ENCODE measurements around the gene CEP97.
"Not testable (repeated sequence)": the region's sequence is repeated elsewhere in the genome, so short reads cannot be mapped to it uniquely, and the experiment has no call there.

CEP97 gene

DNA sequence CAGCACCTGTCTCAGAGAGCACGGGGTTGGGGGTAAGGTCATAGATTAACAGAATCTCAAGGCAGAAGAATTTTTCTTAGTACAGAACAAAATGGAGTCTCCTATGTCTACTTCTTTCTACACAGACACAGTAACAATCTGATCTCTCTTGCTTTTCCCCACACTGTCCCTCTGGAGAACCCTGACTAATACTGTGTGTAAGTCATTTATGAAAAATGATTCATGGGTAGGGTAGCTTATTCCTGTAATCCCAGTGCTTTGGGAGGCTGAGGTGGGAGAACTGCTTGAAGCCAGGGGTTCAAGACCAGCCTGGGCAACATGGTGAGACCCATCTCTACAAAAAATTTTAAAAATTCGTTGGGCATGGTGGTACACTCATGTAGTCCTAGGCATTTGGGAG is 19.8 kb upstream of the CEP97 start:
- not testable (repeated sequence) for DNase-seq

DNA sequence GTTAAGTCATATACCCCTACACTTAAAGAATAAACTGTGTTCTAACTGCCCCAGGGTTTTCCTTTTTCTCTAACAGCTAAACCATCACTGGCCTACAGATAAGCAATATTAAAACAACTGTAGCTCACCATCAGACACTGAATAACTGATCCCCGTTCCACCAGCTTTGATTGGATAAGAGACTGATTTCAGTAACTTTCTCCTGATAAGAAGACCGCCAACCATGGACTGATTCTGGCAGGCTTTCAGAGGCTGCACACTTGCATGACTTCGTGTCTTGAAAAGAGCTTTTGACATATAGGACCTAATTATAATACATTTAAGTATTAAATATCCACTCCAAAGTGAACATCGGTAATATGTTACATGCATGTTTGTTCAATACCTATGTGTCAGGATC is 15.3 kb upstream of the CEP97 start:
- no peak for DNase-seq

DNA sequence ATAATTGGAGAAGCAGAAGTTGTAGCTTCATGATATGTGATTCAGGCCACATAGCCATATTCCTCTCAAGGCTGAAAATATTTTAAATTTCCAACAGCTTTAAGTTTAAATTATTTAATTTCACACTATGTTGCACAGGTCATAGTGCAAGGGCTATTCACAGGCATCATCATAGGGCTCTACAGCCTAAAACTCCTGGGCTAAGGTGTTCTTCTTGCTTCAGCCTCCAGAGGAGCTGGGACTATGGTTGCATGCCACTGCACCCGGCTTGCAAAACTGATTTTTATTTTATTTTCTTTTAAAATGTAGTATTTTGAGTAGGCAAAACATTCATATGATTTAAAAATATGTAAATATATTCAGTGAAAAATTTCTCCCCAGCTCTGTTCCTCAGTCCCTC is 6.0 kb upstream of the CEP97 start:
- DNase-seq: no peak

DNA sequence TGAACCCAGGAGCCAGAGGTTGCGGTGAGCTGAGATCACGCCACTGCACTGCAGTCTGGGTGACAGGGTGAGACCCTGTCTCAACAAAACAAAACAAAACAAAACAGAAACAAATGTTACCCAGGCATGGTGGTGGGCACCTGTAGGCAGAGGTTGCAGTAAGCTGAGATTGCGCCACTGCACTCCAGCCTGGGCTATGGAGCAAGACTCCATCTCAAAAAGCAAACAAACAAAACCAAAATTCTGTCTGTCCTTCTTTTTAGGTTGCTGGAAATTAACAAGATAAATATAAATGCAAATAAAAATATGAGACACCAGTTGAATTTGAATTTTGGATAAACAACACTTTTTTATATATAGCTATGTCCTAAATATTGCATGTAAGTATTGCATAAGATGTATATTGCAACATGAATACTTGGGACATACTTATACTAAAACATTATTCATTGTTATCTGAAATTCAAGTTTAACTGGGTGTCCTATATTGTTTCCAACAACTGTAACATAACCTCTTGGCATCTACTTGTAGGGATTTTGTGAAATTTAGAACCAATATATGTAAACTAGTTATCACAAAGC is 4.7 kb upstream of the CEP97 start:
- no peak for DNase-seq

DNA sequence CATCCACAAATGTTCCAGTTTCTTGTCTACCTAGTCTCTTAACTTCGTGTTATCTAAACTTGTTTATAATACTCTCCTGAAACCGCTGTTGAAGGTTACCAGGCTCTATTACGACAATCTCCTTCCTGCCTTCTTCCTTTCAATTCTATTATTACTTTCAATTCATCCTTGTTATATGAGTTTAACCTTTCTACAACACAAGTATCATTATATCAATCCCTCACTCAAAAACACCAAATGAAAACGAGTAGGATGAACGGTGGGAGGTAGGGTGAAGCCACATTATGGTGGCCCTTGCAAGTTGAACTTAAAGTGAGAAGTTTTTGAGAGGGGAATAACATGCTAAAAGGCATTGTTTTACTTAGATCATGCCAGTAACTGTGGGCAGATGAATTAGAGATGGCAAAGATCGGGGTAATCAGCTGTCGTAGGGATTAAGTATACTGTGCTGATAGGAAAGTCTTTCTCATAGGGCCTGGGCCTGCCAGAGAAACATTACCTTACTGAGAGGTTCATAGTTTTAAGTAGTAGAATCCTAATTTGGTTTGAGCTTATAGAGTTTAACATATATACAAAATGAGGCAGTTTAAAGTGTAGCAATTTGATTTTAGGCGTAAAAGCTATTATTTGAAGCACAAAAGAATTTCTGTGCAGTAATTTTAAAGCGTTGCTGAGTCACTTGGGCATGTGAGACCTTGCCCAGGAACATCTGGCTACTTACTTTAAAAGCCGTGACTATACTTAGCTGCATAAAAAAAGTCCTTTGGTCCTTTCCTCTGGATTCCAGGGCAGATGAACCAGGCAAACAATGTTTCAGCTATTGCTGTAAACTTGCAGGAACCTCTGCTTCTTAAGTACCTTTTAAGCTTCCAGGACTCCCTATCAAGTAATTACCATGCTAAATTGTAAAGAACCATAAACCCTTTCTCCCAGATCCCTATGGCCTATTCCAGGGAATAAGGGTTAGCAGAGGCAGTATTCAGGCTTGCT is 3.3 kb upstream of the CEP97 start:
- no peak for DNase-seq

DNA sequence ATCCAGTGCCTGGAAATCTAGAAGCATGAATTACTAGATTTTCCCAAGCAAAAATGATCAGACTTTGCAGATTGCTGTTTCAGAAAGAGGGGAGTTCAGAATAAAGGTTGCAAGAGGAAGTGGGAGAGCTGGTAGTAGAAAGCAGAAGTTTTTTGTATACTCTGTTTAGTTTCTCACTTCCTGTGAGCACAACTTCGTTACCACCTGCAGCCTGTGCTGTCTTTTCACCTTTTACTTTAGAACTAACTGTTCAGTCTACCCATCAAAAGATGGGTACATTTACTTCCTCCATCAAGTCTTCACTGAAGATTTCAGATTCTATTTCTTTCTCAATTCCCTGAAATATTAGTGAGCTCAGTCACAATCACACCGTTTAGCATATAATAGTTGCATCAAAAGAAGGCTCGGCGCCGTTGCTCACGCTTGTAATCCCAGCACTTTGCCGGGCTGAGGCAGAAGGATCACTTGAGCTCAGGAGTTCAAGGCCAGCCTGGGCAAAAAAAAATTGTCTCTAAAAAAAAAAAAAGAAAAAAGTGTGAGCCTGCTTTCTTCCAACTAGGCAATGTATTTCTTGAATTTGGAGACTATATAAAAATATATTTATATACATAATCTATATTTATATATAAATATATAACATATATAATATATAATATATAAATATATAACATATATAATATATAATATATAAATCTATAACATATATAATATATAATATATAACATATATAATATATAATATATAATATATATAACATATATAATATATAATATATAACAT is 1.8 kb upstream of the CEP97 start:
- peak; percentile 39 for DNase-seq

DNA sequence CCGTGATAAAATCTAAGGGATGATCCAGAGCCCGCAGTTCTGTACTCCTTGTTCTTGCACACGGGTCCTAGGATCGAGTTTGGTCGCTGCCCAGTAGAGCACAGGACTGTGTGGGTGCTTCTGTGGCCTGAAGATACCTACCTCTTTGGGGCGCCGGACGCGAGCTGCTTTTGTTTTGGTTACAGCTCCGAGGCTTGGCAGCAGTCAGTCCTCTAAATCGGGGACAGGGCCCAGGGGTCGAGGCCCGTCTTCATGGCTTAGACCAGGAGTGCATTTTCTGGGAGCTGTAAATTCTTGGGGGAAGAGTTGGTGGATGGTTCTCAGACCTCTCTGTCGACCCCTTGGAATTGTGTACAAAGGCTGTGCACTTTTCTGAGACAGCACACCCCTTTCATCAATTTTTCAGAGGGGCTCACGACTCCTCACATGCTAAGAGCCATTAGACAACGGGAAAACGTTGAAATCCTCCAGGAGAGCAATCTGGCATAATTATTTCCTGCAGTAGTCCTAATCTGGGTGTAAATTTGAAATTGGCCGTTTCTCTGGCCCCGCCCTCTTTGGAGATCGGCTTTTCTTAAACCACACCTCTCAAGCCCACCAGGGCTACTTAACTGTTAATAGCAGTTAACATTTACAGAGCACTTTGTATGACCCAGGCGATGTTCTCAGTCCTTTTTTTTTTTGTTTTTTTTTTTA is 928 bp downstream of the CEP97 start:
- peak; percentile 41 for DNase-seq

DNA sequence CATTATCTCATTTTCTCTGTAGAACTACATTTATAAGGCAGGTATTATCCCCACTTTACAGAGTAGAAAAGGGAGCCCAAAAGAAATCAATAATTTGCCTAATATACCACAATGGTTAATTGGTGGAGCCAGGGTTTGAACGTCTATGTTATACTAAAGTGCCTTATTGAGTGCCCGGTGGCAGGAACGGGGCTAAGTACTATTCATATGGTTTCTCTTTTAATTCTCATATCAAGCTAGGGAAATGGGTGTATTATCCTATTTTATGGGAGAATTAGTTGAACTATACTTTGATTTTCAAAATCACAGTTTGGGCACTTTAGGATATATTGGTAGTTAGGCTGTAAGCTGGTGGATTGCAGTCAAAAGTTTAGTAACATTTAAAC is 1.5 kb downstream of the CEP97 start:
- no peak for DNase-seq

DNA sequence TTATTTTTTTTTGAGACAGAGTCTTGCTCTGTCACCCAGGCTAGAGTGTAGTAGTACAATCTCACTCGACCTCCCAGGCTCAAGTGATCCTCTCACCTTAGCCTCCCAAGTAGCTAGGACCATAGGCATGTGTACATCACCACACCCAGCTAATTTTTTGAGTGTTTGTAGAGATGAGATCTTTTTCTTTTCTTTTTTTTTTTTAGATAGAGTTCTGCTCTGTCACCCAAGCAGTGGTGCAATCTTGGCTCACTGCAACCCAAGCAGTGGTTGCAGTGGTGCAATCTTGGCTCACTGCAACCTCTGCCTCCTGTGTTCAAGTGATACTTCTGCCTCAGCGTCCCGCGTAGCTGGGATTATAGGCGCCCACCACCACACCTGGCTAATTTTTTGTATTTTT is 5.2 kb downstream of the CEP97 start:
- no peak for DNase-seq

DNA sequence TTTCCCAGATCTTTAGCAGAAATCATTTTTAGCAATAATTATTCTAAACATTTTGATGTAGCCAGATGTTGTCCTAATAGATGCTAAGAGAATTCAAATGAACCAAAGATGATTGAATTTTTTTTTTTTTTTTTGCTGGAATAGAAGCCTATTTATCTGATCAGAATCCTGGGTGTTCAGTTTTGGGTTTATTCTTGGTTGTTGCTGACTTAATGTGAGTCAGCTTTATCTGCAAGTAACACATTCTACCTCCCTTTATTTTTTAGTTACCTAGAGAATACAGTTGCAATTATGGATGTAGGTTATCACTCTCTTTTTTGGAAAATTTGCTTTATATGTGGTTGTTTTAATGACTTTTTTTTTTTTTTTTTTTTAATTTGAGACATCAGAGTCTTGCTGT is 6.4 kb downstream of the CEP97 start:
- DNase-seq: no peak

DNA sequence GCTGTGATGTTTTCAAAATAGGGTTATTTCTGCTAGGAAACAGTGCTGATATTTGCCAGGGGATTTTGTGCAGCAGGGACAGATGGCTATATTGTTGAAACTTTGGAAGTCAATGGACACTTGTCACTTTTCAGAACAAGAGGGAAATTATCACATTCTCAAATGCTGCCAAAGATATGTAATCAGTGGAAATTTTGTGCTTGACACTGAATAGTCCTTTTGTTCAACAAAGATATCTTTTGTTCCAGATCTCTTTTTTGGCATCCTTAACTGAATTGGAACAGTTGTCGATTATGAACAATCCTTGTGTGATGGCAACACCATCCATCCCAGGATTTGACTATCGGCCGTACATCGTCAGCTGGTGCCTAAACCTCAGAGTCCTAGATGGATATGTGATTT is 7.8 kb downstream of the CEP97 start:
- DNase-seq: no peak

DNA sequence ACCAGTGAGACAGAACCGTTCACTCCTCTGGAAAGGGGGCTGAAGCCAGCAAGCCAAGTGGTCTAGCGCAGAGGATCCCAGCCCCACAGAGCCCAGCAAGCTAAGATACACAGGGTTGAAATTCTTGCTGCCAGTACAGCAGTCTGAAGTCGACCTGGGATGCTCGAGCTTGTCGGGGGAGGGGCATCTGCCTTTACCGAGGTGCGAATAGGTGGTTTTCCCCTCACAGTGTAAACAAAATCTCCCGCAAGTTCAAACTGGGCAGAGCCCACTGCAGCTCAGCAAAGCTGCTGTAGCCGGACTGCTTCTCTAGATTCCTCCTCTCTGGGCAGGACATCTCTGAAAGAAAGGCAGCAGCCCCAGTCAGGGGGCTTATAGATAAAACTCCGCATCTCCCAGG is 11.4 kb downstream of the CEP97 start:
- DNase-seq: no peak

DNA sequence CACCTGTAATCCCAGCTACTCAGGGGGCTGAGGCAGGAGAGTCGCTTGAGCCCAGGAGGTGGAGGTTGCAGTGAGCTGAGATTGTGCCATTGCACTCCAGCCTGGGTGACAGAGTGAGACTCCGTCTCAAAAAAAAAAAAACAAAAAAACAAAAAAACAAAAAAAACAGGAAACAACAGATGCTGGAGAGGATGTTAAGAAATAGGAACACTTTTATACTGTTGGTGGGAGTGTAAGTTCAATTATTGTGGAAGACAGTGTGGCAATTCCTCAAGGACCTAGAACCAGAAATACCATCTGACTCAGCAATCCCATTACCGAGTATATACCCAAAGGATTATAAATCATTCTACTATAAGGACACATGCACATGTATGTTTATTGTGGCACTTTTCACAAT is 17.5 kb downstream of the CEP97 start:
- DNase-seq: not testable (repeated sequence)

DNA sequence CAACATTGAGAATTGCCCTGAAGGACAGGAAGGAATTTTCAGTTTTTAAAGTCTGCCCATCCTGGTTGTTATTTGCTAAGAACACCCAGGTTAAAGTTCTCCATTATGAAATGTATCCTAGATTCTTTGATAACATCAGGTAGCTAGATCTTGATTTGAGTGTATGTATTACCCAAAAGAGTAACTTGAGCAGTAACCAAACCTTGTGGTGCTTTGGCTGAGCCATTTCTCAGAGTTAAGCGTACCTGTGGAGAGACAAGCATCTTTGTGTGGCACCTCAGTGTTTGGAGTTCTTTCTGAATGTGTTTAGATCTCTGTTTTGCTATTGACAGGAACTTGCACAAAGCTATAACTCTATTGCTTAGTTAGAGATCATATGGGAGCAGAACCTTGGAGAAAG is 20.4 kb downstream of the CEP97 start:
- no peak for DNase-seq

DNA sequence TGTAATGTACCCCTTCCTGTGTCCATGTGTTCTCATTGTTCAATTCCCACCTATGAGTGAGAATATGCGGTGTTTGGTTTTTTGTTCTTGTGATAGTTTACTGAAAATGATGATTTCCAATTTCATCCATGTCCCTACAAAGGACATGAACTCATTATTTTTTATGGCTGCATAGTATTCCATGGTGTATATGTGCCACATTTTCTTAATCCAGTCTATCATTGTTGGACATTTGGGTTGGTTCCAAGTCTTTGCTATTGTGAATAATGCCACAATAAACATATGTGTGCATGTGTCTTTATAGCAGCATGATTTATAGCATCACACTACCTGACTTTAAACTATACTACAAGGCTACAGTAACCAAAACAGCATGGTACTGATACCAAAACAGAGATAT is 21.5 kb downstream of the CEP97 start:
- DNase-seq: not testable (repeated sequence)

DNA sequence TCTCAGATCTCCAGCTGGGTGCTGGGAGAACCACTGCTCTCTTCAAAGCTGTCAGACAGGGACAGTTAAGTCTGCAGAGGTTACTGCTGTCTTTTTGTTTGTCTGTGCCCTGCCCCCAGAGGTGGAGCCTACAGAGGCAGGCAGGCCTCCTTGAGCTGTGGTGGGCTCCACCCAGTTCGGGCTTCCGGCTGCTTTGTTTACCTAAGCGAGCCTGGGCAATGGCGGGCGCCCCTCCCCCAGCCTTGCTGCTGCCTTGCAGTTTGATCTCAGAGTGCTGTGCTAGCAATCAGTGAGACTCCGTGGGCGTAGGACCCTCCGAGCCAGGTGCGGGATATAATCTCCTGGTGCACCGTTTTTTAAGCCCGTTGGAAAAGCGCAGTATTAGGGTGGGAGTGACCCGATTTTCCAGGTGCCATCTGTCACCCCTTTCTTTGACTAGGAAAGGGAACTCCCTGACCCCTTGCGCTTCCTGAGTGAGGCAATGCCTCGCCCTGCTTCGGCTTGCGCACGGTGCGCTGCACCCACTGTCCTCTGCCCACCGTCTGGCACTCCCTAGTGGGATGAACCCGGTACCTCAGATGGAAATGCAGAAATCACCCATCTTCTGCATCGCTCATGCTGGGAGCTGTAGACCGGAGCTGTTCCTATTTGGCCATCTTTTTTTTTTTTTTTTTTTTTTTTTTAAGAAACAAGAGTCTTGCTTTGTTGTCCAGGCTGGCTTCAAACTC is 29.1 kb downstream of the CEP97 start:
- DNase-seq: peak; percentile 54

DNA sequence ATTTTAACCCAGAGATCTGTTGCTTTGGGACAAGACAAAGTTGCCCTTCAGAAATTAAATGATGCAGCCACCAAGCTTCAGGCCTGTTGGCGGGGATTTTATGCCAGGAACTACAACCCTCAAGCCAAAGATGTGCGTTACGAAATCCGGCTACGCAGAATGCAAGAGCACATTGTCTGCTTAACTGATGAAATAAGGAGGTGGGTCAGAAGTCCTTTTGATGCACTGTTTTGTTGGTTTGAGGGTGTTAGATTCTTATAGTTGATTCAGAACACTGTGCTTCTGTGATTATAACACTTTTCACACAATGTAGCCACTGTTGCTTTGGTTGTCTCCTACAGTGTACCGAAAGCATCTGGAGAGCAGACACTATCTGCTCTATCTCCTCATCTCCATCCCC is 33.8 kb downstream of the CEP97 start:
- no peak for DNase-seq

DNA sequence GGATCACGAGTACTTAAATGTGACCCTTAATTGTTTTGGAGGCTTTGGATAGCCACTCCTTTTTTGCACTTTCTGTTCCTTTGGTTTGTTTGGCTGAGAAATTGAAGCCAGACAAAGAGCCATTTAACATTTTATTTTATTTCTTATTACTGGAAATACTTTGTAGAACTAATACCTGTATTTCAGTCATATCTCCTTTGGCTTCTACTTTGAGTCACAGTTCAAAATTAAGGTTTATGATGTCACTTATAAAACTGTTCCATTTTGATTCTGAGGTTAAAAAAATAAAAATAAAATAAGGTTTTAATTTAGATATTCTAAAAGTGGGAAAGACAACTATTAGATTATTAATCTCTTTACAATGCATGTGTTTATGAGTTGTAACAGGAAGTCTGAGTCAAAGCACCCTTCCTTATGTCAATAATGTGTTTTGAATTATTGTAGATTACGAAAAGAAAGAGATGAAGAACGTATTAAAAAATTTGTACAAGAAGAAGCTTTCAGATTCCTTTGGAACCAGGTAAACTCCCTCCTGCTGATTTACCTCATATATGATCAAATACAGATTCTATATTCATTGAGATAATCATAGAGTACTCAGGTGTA is 37.7 kb downstream of the CEP97 start:
- DNase-seq: no peak

DNA sequence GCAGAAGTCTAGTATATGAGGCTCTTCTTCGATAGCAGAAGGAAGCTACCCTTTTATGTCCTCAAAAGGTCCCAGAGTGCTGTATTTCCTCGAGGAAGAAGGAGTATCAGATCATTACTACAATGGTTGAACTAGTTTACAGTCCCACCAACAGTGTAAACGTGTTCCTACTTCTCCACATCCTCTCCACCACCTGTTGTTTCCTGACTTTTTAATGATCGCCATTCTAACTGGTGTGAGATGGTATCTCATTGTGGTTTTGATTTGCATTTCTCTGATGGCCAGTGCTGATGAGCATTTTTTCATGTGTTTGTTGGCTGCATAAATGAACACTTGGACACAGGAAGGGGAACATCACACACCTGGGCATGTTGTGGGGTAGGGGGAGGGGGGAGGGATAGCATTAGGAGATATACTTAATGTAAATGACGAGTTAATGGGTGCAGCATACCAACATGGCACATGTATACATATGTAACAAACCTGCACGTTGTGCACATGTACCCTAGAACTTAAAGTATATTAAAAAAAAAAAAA is 53.4 kb downstream of the CEP97 start:
- not testable (repeated sequence) for DNase-seq

DNA sequence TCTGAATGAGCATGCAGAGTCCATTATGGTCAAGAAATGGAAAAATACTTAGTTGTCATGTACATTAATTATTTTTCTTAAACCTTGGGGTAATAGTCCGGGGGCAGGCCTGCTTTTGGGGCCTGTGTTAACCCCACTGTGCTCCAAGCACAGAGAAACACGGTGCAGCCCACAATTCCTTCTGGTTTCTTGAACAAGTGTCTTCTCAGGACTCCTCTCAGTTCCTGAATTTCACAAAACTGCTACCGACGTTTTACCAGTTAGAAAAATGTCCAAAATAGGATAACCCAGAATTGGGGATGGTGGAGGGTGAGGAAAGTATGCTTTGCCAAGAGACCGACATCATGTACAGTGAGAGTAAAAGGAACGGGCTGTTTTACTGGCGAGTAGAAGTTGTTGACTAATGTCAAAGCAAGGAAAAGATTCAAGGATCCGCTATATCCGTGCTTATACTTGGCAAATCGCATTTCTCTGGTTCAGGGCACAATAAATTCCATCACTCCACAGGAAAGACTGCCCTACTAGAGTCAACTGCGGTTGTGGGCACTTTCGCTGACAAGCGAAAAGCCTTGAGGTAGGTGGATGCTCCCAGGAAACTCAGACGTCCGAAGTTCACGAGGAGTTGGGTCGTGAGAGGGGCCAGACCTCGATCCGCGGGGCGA is 54.1 kb downstream of the CEP97 start:
- no peak for DNase-seq
